ENCODE data around the gene TMEM106C.

The TMEM106C gene

GRCh38 chr12:47977772-47978597 lies 14.6 kb downstream of the TMEM106C start:
- FAIRE-seq (no peak), DNase-seq (ENCODE audit: insufficient read length, low spot score) (no peak)

- FAIRE-seq (no peak), DNase-seq (ENCODE audit: insufficient read length, low spot score) (no peak)
These were observed 15.1 kb downstream of the TMEM106C start for GRCh38 chr12:47978598-47978873.

- no peak for FAIRE-seq
- DNase-seq (ENCODE audit: insufficient read length, low spot score): no peak
These were observed 15.8 kb downstream of the TMEM106C start for GRCh38 chr12:47979166-47979565.

GRCh38 chr12:47979686-47980085 lies 16.3 kb downstream of the TMEM106C start:
- no peak for FAIRE-seq
- DNase-seq (ENCODE audit: insufficient read length, low spot score): no peak

- no peak for FAIRE-seq
These were observed 16.8 kb downstream of the TMEM106C start for GRCh38 chr12:47980197-47980596.

GRCh38 chr12:47980779-47981495 lies 17.5 kb downstream of the TMEM106C start:
- no peak for FAIRE-seq
- DNase-seq (ENCODE audit: insufficient read length, low spot score): no peak

More at GRCh38 chr12:47980197-47980596, 16.8 kb downstream of the TMEM106C start:
- DNase-seq (ENCODE audit: insufficient read length, low spot score): no peak

- FAIRE-seq: no peak
- no peak for DNase-seq (ENCODE audit: insufficient read length, low spot score)
These were observed 18.3 kb downstream of the TMEM106C start for GRCh38 chr12:47981496-47982260.

- FAIRE-seq: no peak
These were observed 18.9 kb downstream of the TMEM106C start for GRCh38 chr12:47982311-47982710.

GRCh38 chr12:47982770-47983169 lies 19.4 kb downstream of the TMEM106C start:
- DNase-seq (ENCODE audit: insufficient read length, low spot score): no peak
- no peak for FAIRE-seq

More at GRCh38 chr12:47982311-47982710, 18.9 kb downstream of the TMEM106C start:
- DNase-seq (ENCODE audit: insufficient read length, low spot score): no peak

- FAIRE-seq: no peak
- DNase-seq (ENCODE audit: insufficient read length, low spot score): no peak
These were observed 20.2 kb downstream of the TMEM106C start for GRCh38 chr12:47983541-47984115.

- no peak for FAIRE-seq
- DNase-seq (ENCODE audit: insufficient read length, low spot score): no peak
These were observed 21.0 kb downstream of the TMEM106C start for GRCh38 chr12:47984331-47984801.

- no peak for FAIRE-seq
- no peak for DNase-seq (ENCODE audit: insufficient read length, low spot score)
These were observed 22.3 kb downstream of the TMEM106C start for GRCh38 chr12:47985596-47986290.

- DNase-seq (ENCODE audit: insufficient read length, low spot score) (no peak), FAIRE-seq (no peak)
These were observed 22.9 kb downstream of the TMEM106C start for GRCh38 chr12:47986291-47986660.

GRCh38 chr12:47986832-47987231 lies 23.4 kb downstream of the TMEM106C start:
- no peak for DNase-seq (ENCODE audit: insufficient read length, low spot score)
- no peak for FAIRE-seq

GRCh38 chr12:47987411-47988072 lies 24.1 kb downstream of the TMEM106C start:
- DNase-seq (ENCODE audit: insufficient read length, low spot score): no peak
- peak; percentile 72 for FAIRE-seq

GRCh38 chr12:47988073-47989022 lies 25.0 kb downstream of the TMEM106C start:
- no peak for DNase-seq (ENCODE audit: insufficient read length, low spot score)
- FAIRE-seq: no peak

- FAIRE-seq: no peak
- DNase-seq (ENCODE audit: insufficient read length, low spot score): no peak
These were observed 25.6 kb downstream of the TMEM106C start for GRCh38 chr12:47989023-47989417.

- DNase-seq (ENCODE audit: insufficient read length, low spot score) (no peak), FAIRE-seq (no peak)
These were observed 26.3 kb downstream of the TMEM106C start for GRCh38 chr12:47989666-47990065.
